NCI-H2107 treated with DMSO at 0.1 percent for 48 hours (cell line): ENCODE measurements around the gene ANKRD34A.

Source experiments
- DNase-seq: peaks from one replicate; lab custom pipeline; 2025; ENCODE audit not compliant: unreplicated experiment; lab: John Stamatoyannopoulos, UW

Gene ANKRD34A

GRCh38 chr1:145991735-145992412 lies 27.5 kb upstream of the ANKRD34A start:
- DNase-seq: no peak

- no peak for DNase-seq
These were observed 26.0 kb upstream of the ANKRD34A start for GRCh38 chr1:145990249-145990855.

GRCh38 chr1:145988773-145989172 lies 24.4 kb upstream of the ANKRD34A start:
- DNase-seq: no peak

- DNase-seq: no peak
These were observed 23.6 kb upstream of the ANKRD34A start for GRCh38 chr1:145987926-145988325.

GRCh38 chr1:145986551-145986950 lies 22.2 kb upstream of the ANKRD34A start:
- DNase-seq: no peak

- peak; percentile 55 for DNase-seq
These were observed 21.4 kb upstream of the ANKRD34A start for GRCh38 chr1:145985502-145986439.

GRCh38 chr1:145985129-145985501 lies 20.7 kb upstream of the ANKRD34A start:
- DNase-seq: no peak

- no peak for DNase-seq
These were observed 19.8 kb upstream of the ANKRD34A start for GRCh38 chr1:145983960-145984830.

GRCh38 chr1:145983206-145983675 lies 18.9 kb upstream of the ANKRD34A start:
- DNase-seq: no peak

GRCh38 chr1:145982010-145982723 lies 17.8 kb upstream of the ANKRD34A start:
- DNase-seq: no peak

- no peak for DNase-seq
These were observed 16.2 kb upstream of the ANKRD34A start for GRCh38 chr1:145980457-145980994.

GRCh38 chr1:145979746-145980456 lies 15.5 kb upstream of the ANKRD34A start:
- no peak for DNase-seq

- peak; percentile 99 for DNase-seq
These were observed 14.7 kb upstream of the ANKRD34A start for GRCh38 chr1:145978854-145979745.

- DNase-seq: no peak
These were observed 14.1 kb upstream of the ANKRD34A start for GRCh38 chr1:145978471-145978853.

- peak; percentile 87 for DNase-seq
These were observed 13.4 kb upstream of the ANKRD34A start for GRCh38 chr1:145977486-145978470.

GRCh38 chr1:145977016-145977415 lies 12.6 kb upstream of the ANKRD34A start:
- DNase-seq: no peak

GRCh38 chr1:145975216-145975615 lies 10.8 kb upstream of the ANKRD34A start:
- no peak for DNase-seq
